ENCODE data around the gene TKFC. TPM values are rescaled to one million over a fixed set of nuclear protein-coding genes. Genes with fewer than 3 reads are reported as not detected.

Gene TKFC
- total RNA-seq, 4 donors from 2014 or later = 9.4 to 15.1 (median 13.4) TPM

DNA sequence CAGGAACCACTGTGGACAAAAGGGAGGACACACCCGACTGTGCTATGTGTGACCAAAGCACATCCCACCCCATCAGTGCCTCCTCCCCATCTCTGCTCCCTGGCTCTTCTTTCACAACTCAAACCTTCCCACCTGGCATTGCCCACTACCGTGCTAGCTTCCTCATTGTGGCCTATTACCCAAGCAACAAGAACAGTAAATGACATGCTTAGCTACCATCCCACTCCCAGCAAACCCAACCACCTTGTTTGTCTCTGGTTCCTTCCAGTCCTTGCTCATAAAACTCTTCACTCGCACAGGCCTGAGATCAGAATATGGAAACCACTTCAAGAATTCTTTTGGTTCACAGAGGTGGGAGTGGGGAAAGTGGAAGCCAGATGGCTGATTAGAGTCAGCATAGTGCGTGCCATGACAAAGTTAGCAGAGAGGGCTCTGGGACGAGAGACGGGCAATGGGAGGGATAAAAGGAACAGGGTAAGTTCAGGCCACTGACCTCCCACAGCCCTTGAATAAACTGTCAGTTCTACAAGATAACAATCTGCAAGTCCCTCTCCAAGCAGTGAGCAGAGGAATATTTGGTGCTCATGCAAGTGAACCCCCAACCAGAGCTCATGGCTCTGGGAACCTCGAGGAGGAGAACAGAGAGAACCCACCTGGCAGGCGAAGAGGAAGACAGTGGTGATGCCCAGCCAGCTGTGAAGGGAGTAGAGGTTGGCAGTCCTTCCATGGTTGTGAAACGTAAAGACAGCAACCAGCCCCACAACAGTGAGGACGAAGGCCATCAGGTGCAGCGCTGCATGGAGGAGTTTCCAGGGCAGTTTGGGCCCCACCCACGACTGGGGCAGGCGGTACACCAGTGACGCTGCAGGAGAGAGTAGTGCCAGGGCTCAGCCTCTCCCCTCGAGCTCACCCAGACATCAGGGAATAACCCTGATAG lies 20.4 kb downstream of the TKFC start:
- WGBS, 2 donors (ENCODE audit: low coverage in 1 of 2) = 87 to 93% methylated on average over 3 to 8 of the region's 15 CpGs
- no peaks in the 10 kb centered on the region for H3K27me3 ChIP-seq

DNA sequence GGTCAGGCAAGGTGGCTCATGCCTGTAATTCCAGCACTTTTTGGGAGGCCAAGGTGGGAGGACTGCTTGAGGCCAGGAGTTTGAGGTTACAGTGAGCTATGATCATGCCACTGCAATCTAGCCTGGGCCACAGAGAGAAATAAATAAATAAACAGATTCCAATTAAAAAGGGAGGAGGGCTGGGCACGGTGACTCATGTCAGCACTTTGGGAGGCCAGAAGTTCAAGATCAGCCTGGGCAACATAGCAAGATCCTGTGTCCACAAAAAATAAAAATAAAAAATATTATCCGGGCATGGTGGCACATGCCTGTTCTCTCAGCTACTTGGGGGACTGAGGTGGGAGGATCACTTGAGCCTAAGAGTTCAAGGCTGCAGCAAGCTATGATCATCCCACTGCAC lies 21.2 kb downstream of the TKFC start:
- Histone ChIP-seq H3K4me3 (no peak overlapping the region), H3K36me3 (peaks cover 0 to 74% of the 10 kb centered on the region in 2 donors), H3K9me3 (no peaks in the 10 kb centered on the region), H3K4me1 (peaks cover 0 to 11% (median 0%) of the 10 kb centered on the region in 3 donors), H3K27me3 (no peaks in the 10 kb centered on the region), H3K27ac (no peak overlapping the region)
- no peak for ATAC-seq
- 76% methylated on average over 2 of the region's 2 CpGs; no CpG with 5 or more reads in 1 of the 2 donors for WGBS, 2 donors (ENCODE audit: low coverage in 1 of 2)
- no peak for TF ChIP-seq POLR2A (IDR thresholded peaks at IDR 0.05)
- TF ChIP-seq, protein P1, sequence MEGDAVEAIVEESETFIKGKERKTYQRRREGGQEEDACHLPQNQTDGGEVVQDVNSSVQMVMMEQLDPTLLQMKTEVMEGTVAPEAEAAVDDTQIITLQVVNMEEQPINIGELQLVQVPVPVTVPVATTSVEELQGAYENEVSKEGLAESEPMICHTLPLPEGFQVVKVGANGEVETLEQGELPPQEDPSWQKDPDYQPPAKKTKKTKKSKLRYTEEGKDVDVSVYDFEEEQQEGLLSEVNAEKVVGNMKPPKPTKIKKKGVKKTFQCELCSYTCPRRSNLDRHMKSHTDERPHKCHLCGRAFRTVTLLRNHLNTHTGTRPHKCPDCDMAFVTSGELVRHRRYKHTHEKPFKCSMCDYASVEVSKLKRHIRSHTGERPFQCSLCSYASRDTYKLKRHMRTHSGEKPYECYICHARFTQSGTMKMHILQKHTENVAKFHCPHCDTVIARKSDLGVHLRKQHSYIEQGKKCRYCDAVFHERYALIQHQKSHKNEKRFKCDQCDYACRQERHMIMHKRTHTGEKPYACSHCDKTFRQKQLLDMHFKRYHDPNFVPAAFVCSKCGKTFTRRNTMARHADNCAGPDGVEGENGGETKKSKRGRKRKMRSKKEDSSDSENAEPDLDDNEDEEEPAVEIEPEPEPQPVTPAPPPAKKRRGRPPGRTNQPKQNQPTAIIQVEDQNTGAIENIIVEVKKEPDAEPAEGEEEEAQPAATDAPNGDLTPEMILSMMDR (IDR thresholded peaks at IDR 0.05) = no peak
- TF ChIP-seq POLR2AphosphoS5 (IDR thresholded peaks at IDR 0.05) = no peak
- no peak for TF ChIP-seq EP300 (IDR thresholded peaks at IDR 0.05)

More for the DNA sequence above, 20.4 kb downstream of the TKFC start:
- no peak for ATAC-seq
- Histone ChIP-seq H3K27ac (no peak overlapping the region), H3K4me3 (no peak overlapping the region), H3K9me3 (no peaks in the 10 kb centered on the region), H3K36me3 (peaks cover 0 to 82% of the 10 kb centered on the region in 2 donors), H3K4me1 (peaks cover 0 to 11% (median 0%) of the 10 kb centered on the region in 3 donors)
- TF ChIP-seq, protein P1 (IDR thresholded peaks at IDR 0.05) = no peak
- no peak for TF ChIP-seq POLR2AphosphoS5 (IDR thresholded peaks at IDR 0.05)
- TF ChIP-seq POLR2A (IDR thresholded peaks at IDR 0.05) = no peak
- TF ChIP-seq EP300 (IDR thresholded peaks at IDR 0.05) = no peak

DNA sequence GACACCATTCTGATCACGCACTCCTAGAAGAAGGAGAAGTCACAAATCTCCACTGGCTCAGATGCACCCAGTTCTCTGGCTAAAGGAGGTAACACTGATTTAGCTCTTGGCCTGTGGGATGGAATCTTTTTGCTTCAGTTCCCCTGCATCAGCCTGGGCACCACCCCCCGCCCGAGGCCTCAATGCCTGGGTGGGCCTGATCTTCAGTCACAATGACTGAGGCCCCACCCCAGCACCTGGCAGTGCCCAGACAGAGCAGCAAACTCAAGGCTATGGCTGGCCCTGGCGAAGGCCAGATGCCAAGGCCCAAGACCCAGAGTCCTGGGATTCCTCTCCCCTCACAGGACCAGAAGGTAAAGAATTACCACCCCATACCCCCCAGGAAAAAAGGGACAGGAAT lies 23.7 kb downstream of the TKFC start:
- TF ChIP-seq, protein P1 (IDR thresholded peaks at IDR 0.05) = no peak
- TF ChIP-seq POLR2A (IDR thresholded peaks at IDR 0.05) (no peak), EP300 (IDR thresholded peaks at IDR 0.05) (no peak), POLR2AphosphoS5 (IDR thresholded peaks at IDR 0.05) (no peak)
- Histone ChIP-seq H3K4me3 (no peak overlapping the region), H3K27me3 (no peaks in the 10 kb centered on the region), H3K9me3 (no peaks in the 10 kb centered on the region), H3K4me1 (peaks cover 0 to 32% (median 2%) of the 10 kb centered on the region in 3 donors), H3K36me3 (peaks cover 0 to 51% of the 10 kb centered on the region in 2 donors), H3K27ac (no peak overlapping the region)
- 95% methylated on average over 3 of the region's 4 CpGs; no CpG with 5 or more reads in 1 of the 2 donors for WGBS, 2 donors (ENCODE audit: low coverage in 1 of 2)
- ATAC-seq = no peak

DNA sequence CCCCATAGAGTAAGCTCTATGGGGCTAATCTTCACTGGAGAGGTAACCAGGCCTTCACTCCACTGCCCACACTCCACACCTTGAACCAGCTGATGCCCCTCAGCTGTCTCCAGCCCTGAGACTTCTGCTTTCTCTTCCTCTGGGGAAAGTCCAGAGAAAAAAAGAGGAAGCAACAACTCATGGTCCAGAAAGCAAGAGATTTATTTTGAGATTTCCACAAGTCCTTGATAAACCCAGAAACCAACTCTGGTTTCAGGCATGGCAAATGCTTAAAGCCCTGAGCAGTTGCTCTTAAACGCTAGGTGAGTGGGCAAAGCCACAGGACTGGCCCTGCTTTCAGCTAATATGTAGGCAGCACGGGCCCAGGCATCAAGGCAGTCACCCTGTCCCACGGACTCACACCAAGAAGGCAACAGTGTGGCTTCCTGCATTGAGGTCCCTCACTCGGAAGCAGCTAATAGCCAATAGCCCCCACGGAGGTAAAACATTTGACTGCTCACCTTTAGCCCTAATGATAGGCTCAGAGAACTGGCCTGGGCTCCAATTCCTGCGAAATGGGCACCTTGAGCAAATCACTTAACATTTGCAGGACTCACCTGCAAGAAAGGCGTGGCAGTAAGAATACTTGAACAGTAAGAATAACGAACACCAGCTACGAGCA lies 24.3 kb downstream of the TKFC start:
- WGBS, 2 donors (ENCODE audit: low coverage in 1 of 2) = 84 to 100% methylated on average over 5 of the region's 9 CpGs
- no peak for ATAC-seq
- H3K27ac ChIP-seq = no peak overlapping the region

More for the DNA sequence above, 24.3 kb downstream of the TKFC start:
- H3K4me3 ChIP-seq = no peak overlapping the region
- no peaks in the 10 kb centered on the region for H3K27me3 ChIP-seq
- peaks cover 0 to 44% of the 10 kb centered on the region in 2 donors for H3K36me3 ChIP-seq
- peaks cover 0 to 32% (median 2%) of the 10 kb centered on the region in 3 donors for H3K4me1 ChIP-seq
- no peaks in the 10 kb centered on the region for H3K9me3 ChIP-seq
- no peak for TF ChIP-seq EP300 (IDR thresholded peaks at IDR 0.05)
- no peak for TF ChIP-seq POLR2AphosphoS5 (IDR thresholded peaks at IDR 0.05)
- TF ChIP-seq POLR2A (IDR thresholded peaks at IDR 0.05) = no peak
- TF ChIP-seq, protein P1 (IDR thresholded peaks at IDR 0.05) = no peak
